SK-N-SH (cell line): Measurements from ENCODE around the gene SLC35F6. TPM values are rescaled to one million over a fixed set of nuclear protein-coding genes. Genes with fewer than 3 reads are reported as not detected.

ENCODE experiments used
- CTCF ChIA-PET: fragments of 300-600, 350-600 bp; formaldehyde crosslinking; extraction: SDS; loops from one replicate; lab custom pipeline; 2021; lab: Yijun Ruan, JAX
- POLR2A ChIA-PET: fragments of 350-600 bp; sonication (Branson Sonifier 250); formaldehyde crosslinking; extraction: SDS; loops from one replicate; lab custom pipeline; 2020; ENCODE audit warnings: antibody characterized with exemption, inconsistent platforms; lab: Yijun Ruan, JAX
- DNase-seq: peaks from one replicate; pipeline ENCODE4 v3.0.0; 2012
- H2AFZ ChIP-seq: fragments of 200-600 bp; sonication (generic); 2 replicates; pipeline ENCODE4 v1.8.1; 2016; ENCODE audit warnings: antibody characterized with exemption, mild to moderate bottlenecking, low read depth
- H3F3A ChIP-seq: fragments of 200-600 bp; sonication (generic); replicated peaks from 2 replicates; pipeline ENCODE3; 2016; ENCODE audit warnings: antibody characterized with exemption, mild to moderate bottlenecking; ENCODE audit not compliant: insufficient read depth
- H3K27ac ChIP-seq, 2 experiments: fragments of 200-500 bp in 1 of 2; fragments of 200-600 bp in 1 of 2; sonication (Bioruptor generic) in 1 of 2; sonication (generic), shearing (Covaris generic) in 1 of 2; 2 replicates each; pipeline versions ENCODE4 v1.5.1 to v1.6.1; 2014 to 2016; ENCODE audit warnings: low read depth in 2 of 2, inconsistent platforms in 1 of 2, low read length in 1 of 2, mild to moderate bottlenecking in 1 of 2, mixed read lengths in 1 of 2
- H3K27me3 ChIP-seq: fragments of 200-600 bp; sonication (generic), shearing (Covaris generic); 2 replicates; pipeline ENCODE4 v1.6.1; 2016; ENCODE audit warnings: mixed run types; ENCODE audit not compliant: insufficient read depth
- H3K36me3 ChIP-seq, 2 experiments: fragments of 200-500 bp in 1 of 2; fragments of 200-600 bp in 1 of 2; sonication (Bioruptor generic) in 1 of 2; sonication (generic) in 1 of 2; replicated peaks in 1 of 2; 2 replicates each; pipeline versions ENCODE3 to v1.5.1; 2014 to 2016; ENCODE audit warnings: low read length in 1 of 2, mild to moderate bottlenecking in 1 of 2; ENCODE audit not compliant: insufficient read depth in 2 of 2, control insufficient read depth in 1 of 2
- H3K4me1 ChIP-seq, 2 experiments: fragments of 200-500 bp in 1 of 2; fragments of 200-600 bp in 1 of 2; sonication (Bioruptor generic) in 1 of 2; sonication (generic), shearing (Covaris generic) in 1 of 2; 2 replicates each; pipeline versions ENCODE4 v1.5.1 to v1.6.1; 2014 to 2016; ENCODE audit warnings: low read depth in 1 of 2, low read length in 1 of 2, mixed run types in 1 of 2; ENCODE audit not compliant: insufficient read depth in 2 of 2, control insufficient read depth in 1 of 2
- H3K4me2 ChIP-seq: fragments of 200-600 bp; sonication (generic), shearing (Covaris generic); 2 replicates; pipeline ENCODE4 v1.6.1; 2017; ENCODE audit warnings: mixed run types
- H3K4me3 ChIP-seq, 2 experiments: fragments of 200-500 bp in 1 of 2; fragments of 200-600 bp in 1 of 2; sonication (Bioruptor generic) in 1 of 2; sonication (generic), shearing (Covaris generic) in 1 of 2; 2 replicates each; pipeline versions ENCODE4 v1.5.1 to v1.8.1; 2014 to 2016; ENCODE audit warnings: low read depth in 2 of 2, inconsistent platforms in 1 of 2, low read length in 1 of 2, mild to moderate bottlenecking in 1 of 2, mixed read lengths in 1 of 2, moderate library complexity in 1 of 2
- H3K79me2 ChIP-seq: fragments of 200-600 bp; sonication (generic); 2 replicates; pipeline ENCODE4 v1.8.1; 2017; ENCODE audit warnings: mild to moderate bottlenecking; ENCODE audit not compliant: insufficient read depth
- H3K9ac ChIP-seq: fragments of 200-600 bp; sonication (generic); 2 replicates; pipeline ENCODE4 v1.6.1; 2017; ENCODE audit warnings: mixed run types
- H3K9me2 ChIP-seq: fragments of 200-600 bp; sonication (generic); 2 replicates; pipeline ENCODE4 v1.6.1; 2017; ENCODE audit warnings: mixed run types
- H3K9me3 ChIP-seq: fragments of 200-600 bp; sonication (generic); 2 replicates; pipeline ENCODE4 v1.6.1; 2017; ENCODE audit warnings: mixed run types, mild to moderate bottlenecking, moderate library complexity
- H4K20me1 ChIP-seq: fragments of 200-600 bp; sonication (generic); 2 replicates; pipeline ENCODE4 v1.6.1; 2017; ENCODE audit warnings: mild to moderate bottlenecking, mixed run types; ENCODE audit not compliant: insufficient read depth
- CHD2 ChIP-seq: fragments of 150-350 bp; IDR thresholded peaks from 2 replicates; pipeline ENCODE4 v1.6.1; 2018; ENCODE audit warnings: low read length; ENCODE audit not compliant: partially characterized antibody
- CTCF ChIP-seq: fragments of 200-600 bp; sonication (generic); IDR thresholded peaks from 2 replicates; pipeline ENCODE4 v1.6.1; 2017; ENCODE audit warnings: antibody characterized with exemption, mild to moderate bottlenecking, moderate library complexity
- ELF1 ChIP-seq: IDR thresholded peaks from 2 replicates; pipeline ENCODE4 v1.4.0; 2012
- FOSL2 ChIP-seq: IDR thresholded peaks from 2 replicates; pipeline ENCODE4 v1.4.0; 2012; ENCODE audit warnings: low read depth, mild to moderate bottlenecking, moderate library complexity, borderline replicate concordance
- FOXJ3 ChIP-seq: sonication (generic); formaldehyde crosslinking; IDR thresholded peaks from 2 replicates; pipeline ENCODE4 v1.5.1; 2020; ENCODE audit warnings: mild to moderate bottlenecking, missing genetic modification reagents
- GABPA ChIP-seq: IDR thresholded peaks from 2 replicates; pipeline ENCODE4 v1.4.0; 2012; ENCODE audit warnings: low read depth, mild to moderate bottlenecking
- GATA2 ChIP-seq: sonication (generic); formaldehyde crosslinking; IDR thresholded peaks from 2 replicates; pipeline ENCODE4 v1.5.0; 2020; ENCODE audit warnings: mild to moderate bottlenecking, missing genetic modification reagents
- JUND ChIP-seq: IDR thresholded peaks from 2 replicates; pipeline ENCODE4 v1.4.0; 2012
- MEF2A ChIP-seq: IDR thresholded peaks from 2 replicates; pipeline ENCODE4 v1.4.0; 2012; ENCODE audit warnings: low read depth, borderline replicate concordance
- MXI1 ChIP-seq: IDR thresholded peaks from 2 replicates; pipeline ENCODE4 v1.6.1; 2012; ENCODE audit warnings: mild to moderate bottlenecking, low read depth, low read length, improper control_type of control experiment
- NFIC ChIP-seq: IDR thresholded peaks from 2 replicates; pipeline ENCODE4 v1.4.0; 2012; ENCODE audit warnings: borderline replicate concordance
- NRF1 ChIP-seq: IDR thresholded peaks from 2 replicates; pipeline ENCODE4 v1.6.1; 2012; ENCODE audit warnings: low read depth, mild to moderate bottlenecking, low read length
- RCOR1 ChIP-seq: fragments of 150-350 bp; IDR thresholded peaks from 2 replicates; pipeline ENCODE4 v1.6.1; 2017; ENCODE audit warnings: antibody characterized with exemption, low read length
- REST ChIP-seq: IDR thresholded peaks from 2 replicates; pipeline ENCODE4 v1.6.1; 2012; ENCODE audit warnings: mild to moderate bottlenecking, low read depth, low read length, moderate library complexity
- RFX5 ChIP-seq: IDR thresholded peaks from 2 replicates; pipeline ENCODE4 v1.6.1; 2012; ENCODE audit warnings: mild to moderate bottlenecking, improper control_type of control experiment, low read length
- RXRA ChIP-seq: IDR thresholded peaks from 2 replicates; pipeline ENCODE4 v1.4.0; 2012; ENCODE audit warnings: low read depth, mild to moderate bottlenecking, borderline replicate concordance
- TAF1 ChIP-seq: IDR thresholded peaks from 2 replicates; pipeline ENCODE4 v1.6.1; 2012; ENCODE audit warnings: low read depth, mild to moderate bottlenecking, low read length, moderate library complexity, borderline replicate concordance
- TCF12 ChIP-seq: IDR thresholded peaks from 2 replicates; pipeline ENCODE4 v1.4.0; 2012
- TEAD4 ChIP-seq: IDR thresholded peaks from 2 replicates; pipeline ENCODE4 v1.4.0; 2012; ENCODE audit warnings: mild to moderate bottlenecking, borderline replicate concordance; ENCODE audit not compliant: insufficient read depth
- USF1 ChIP-seq: IDR thresholded peaks from 2 replicates; pipeline ENCODE4 v1.4.0; 2012; ENCODE audit warnings: low read depth, borderline replicate concordance
- USF2 ChIP-seq: fragments of 150-350 bp; IDR thresholded peaks from 2 replicates; pipeline ENCODE4 v1.6.1; 2017; ENCODE audit warnings: antibody characterized with exemption, low read length, low read depth, borderline replicate concordance
- ZBTB33 ChIP-seq: IDR thresholded peaks from 2 replicates; pipeline ENCODE4 v1.4.0; 2012; ENCODE audit warnings: low read depth, borderline replicate concordance
- WGBS: methylation state at CpG from one replicate; pipeline ENCODE4 v1.1.6; 2017; ENCODE audit warnings: low lambda C conversion rate; 5-methylcytosine and 5-hydroxymethylcytosine counted together
- polyA plus RNA-seq, 3 experiments: library from polyadenylated mRNA; depleted of rRNA; stranded (reverse); fragments of >200 nt; gene quantifications; 2 replicates each; pipeline ENCODE4 v1.2.3, GENCODE V29; 2012

The SLC35F6 gene
- polyA plus RNA-seq, 1 of the 3 experiments (the other 2 are of a cell fraction), result 16.0 TPM

- no peaks in the 10 kb centered on the region for H3K27me3 ChIP-seq
- H3K9me3 ChIP-seq, result no peaks in the 10 kb centered on the region
- CTCF ChIA-PET, result interaction anchor here (1.5 to 4.6 kb wide), 4 partner anchors 12 to 152 kb away, joined by 4 to 27 read pairs (median 9); no protein-coding TSS in a partner anchor
- no peaks in the 10 kb centered on the region for H3K79me2 ChIP-seq
- H3K4me1 ChIP-seq, result peaks cover 9 to 15% of the 10 kb centered on the region in 2 experiments; a peak in 3 of 4 replicates
- no peaks in the 10 kb centered on the region for H4K20me1 ChIP-seq
- no peak overlapping the region for H3K4me3 ChIP-seq
- peak overlapping the region; percentile 42 for H3K9ac ChIP-seq
- peaks cover 6% of the 10 kb centered on the region for H3F3A ChIP-seq
- POLR2A ChIA-PET, result no interaction called here
- H3K27ac ChIP-seq, result peak overlapping the region; percentile 53 to 78
- H3K4me2 ChIP-seq, result peak overlapping the region; percentile 60
- peak overlapping the region; percentile 70 for H2AFZ ChIP-seq
- 32% methylated on average over 6 of the region's 6 CpGs for WGBS
- no peaks in the 10 kb centered on the region for H3K36me3 ChIP-seq
- peak; percentile 5 for DNase-seq
- no peaks in the 10 kb centered on the region for H3K9me2 ChIP-seq
- TF ChIP-seq REST, result no peak
- TF ChIP-seq FOSL2, result peak; percentile 94
- TF ChIP-seq GATA2 (CRISPR knock-in tag), result no peak
- TF ChIP-seq CHD2, result no peak
- peak; percentile 38; the same call in 1 of the 2 replicates for TF ChIP-seq TAF1
- no peak for TF ChIP-seq RFX5
- no peak for TF ChIP-seq USF1
- no peak for TF ChIP-seq RCOR1
- TF ChIP-seq ELF1, result peak; percentile 50
- TF ChIP-seq NRF1, result no peak
- TF ChIP-seq MEF2A, result no peak; the same call in 1 of the 2 replicates
- no peak for TF ChIP-seq FOXJ3 (CRISPR knock-in tag)
- peak; percentile 97 for TF ChIP-seq RXRA
- peak; percentile 94 for TF ChIP-seq TEAD4
- TF ChIP-seq CTCF, result no peak
- no peak; the same call in 1 of the 2 replicates for TF ChIP-seq JUND
- TF ChIP-seq ZBTB33, result 0 out of 2 replicates have a peak, but pooled peaks have one; percentile 73
- peak; percentile 75; the same call in 1 of the 2 replicates for TF ChIP-seq TCF12
- TF ChIP-seq GABPA, result peak; percentile 41; the same call in 1 of the 2 replicates
- no peak for TF ChIP-seq USF2
- TF ChIP-seq NFIC, result peak; percentile 77; the same call in 1 of the 2 replicates
- TF ChIP-seq MXI1, result no peak
Observed at GRCh38 chr2:26757873-26758789, 6.0 kb upstream of the SLC35F6 start.
